Measurements from ENCODE around the gene SEPTIN7. TPM values are rescaled to one million over a fixed set of nuclear protein-coding genes. Genes with fewer than 3 reads are reported as not detected.

SEPTIN7 gene
- polyA plus RNA-seq, 4 donors, result 414 to 510 (median 507) TPM

GRCh38 chr7:35826751-35827150 lies 25.9 kb downstream of the SEPTIN7 start:
- no peak for DNase-seq (ENCODE audit: low read depth in 4 of 4, low spot score in 3 of 4)

- DNase-seq (ENCODE audit: low read depth in 4 of 4, low spot score in 3 of 4), result no peak
Observed at GRCh38 chr7:35828817-35829216, 28.0 kb downstream of the SEPTIN7 start.

- DNase-seq (ENCODE audit: low read depth in 4 of 4, low spot score in 3 of 4), result no peak
Observed at GRCh38 chr7:35831208-35831607, 30.4 kb downstream of the SEPTIN7 start.

GRCh38 chr7:35839860-35840854 lies 39.3 kb downstream of the SEPTIN7 start:
- DNase-seq (ENCODE audit: low read depth in 4 of 4, low spot score in 3 of 4), result no peak

GRCh38 chr7:35846816-35847412 lies 46.1 kb downstream of the SEPTIN7 start:
- no peak for DNase-seq (ENCODE audit: low read depth in 4 of 4, low spot score in 3 of 4)

GRCh38 chr7:35848725-35849124 lies 47.9 kb downstream of the SEPTIN7 start:
- no peak for DNase-seq (ENCODE audit: low read depth in 4 of 4, low spot score in 3 of 4)

GRCh38 chr7:35849158-35849831 lies 48.4 kb downstream of the SEPTIN7 start:
- DNase-seq (ENCODE audit: low read depth in 4 of 4, low spot score in 3 of 4), result no peak

GRCh38 chr7:35849954-35850353 lies 49.1 kb downstream of the SEPTIN7 start:
- DNase-seq (ENCODE audit: low read depth in 4 of 4, low spot score in 3 of 4), result no peak

Other genes with a start within 250 kb of the SEPTIN7 start
- gene HERPUD2, start 105.9 kb upstream of the SEPTIN7 start, polyA plus RNA-seq (ENCODE audit: insufficient read length in 4 of 4), result 10 to 100 TPM; 33.5 to 40.8 (median 34.8) TPM